VCaP (cell line): ENCODE results near the gene PTH2.

Source experiments
- H3K27ac ChIP-seq: fragments of 450-650 bp; 2 replicates; pipeline ENCODE4 v1.5.1; 2017
- CTCF ChIP-seq: fragments of 450-650 bp; conservative IDR thresholded peaks from 2 replicates; pipeline ENCODE4 v1.5.1; 2017; ENCODE audit warnings: mild to moderate bottlenecking, moderate library complexity

The PTH2 gene

GRCh38 chr19:49427855-49428546 lies 4.8 kb upstream of the PTH2 start:
- peak overlapping the region; percentile 42; the same call in 1 of the 2 replicates for H3K27ac ChIP-seq
- no peak for TF ChIP-seq CTCF

GRCh38 chr19:49427339-49427738 lies 4.1 kb upstream of the PTH2 start:
- H3K27ac ChIP-seq = no peak overlapping the region
- no peak for TF ChIP-seq CTCF

DNA sequence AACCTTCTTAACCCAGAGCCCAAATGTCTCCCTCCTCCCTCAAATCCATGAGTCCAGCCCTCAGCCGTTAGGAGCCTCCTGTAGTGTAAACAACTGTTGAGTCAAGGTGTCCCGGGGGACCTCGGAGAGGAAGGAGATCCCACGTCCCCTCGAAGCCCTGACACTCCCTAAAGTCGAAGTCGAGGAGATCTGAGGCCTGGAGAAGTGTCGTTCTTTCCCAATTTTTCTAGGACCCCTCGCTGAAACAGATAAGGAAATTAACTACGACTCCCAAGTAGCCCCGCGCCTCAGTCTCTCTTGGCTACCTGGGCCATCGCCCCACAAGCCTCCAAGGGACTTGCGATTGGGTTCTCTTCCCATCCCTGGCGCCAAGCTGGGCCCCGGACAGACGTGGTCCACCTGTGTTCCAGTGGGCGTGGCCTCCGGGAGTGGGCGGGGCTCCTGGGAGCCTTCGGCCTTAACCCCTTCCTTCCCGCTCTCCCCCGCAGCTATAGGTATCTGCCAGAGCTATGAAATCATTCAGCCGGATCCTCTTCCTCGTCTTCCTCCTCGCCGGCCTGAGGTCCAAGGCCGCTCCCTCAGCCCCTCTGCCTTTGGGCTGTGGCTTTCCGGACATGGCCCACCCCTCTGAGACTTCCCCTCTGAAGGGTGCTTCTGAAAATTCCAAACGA lies 2.8 kb upstream of the PTH2 start:
- TF ChIP-seq CTCF = no peak
- H3K27ac ChIP-seq = no peak overlapping the region

DNA sequence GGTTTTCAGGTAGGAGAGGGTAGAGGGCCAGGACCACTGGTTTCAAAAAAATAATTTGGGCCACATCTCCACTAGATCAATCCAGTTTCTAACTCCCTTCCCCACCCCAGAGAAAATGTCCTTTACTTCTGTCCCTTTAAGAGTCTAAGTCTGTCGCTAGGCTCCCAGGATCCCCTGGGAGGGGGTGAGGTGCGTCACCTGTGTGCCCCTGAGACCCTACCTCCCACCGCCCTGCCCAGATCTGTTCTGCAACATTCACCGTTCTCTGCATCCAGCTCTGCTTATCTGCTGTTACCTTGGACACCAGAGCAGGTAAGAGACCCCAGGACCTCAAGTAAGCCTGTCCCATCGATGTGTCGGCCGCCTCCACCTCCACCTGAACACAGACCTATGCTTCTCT lies 1.9 kb upstream of the PTH2 start, which contains the start of gene GFY:
Gene GFY (plus strand): TSS at position 211 of the 400 bp plus-strand sequence. CDS start 1,043 bp downstream, outside the sequence.
- H3K27ac ChIP-seq = no peak within 1 kb of the TSS
- no peak for TF ChIP-seq CTCF

- no peak for TF ChIP-seq CTCF
Observed at GRCh38 chr19:49423985-49424303, 703 bp upstream of the PTH2 start.

GRCh38 chr19:49422407-49423070 lies 702 bp downstream of the PTH2 start:
- TF ChIP-seq CTCF = peak; percentile 15; the same call in 1 of the 2 replicates
- H3K27ac ChIP-seq = no peak overlapping the region

More at GRCh38 chr19:49423985-49424303, 703 bp upstream of the PTH2 start:
- H3K27ac ChIP-seq = no peak overlapping the region

GRCh38 chr19:49421878-49422202 lies 1.4 kb downstream of the PTH2 start:
- no peak for TF ChIP-seq CTCF
- H3K27ac ChIP-seq = no peak overlapping the region
